Suppressor macrophage (primary cell): ENCODE data around the gene SIRT2.
"Not testable (repeated sequence)": the region's sequence is repeated elsewhere in the genome, so short reads cannot be mapped to it uniquely, and the experiment has no call there.

Source experiments
- DNase-seq, 4 experiments: peaks; one replicate each; pipeline ENCODE4 v3.0.0-alpha.2; 2020 to 2022

The SIRT2 gene

DNA sequence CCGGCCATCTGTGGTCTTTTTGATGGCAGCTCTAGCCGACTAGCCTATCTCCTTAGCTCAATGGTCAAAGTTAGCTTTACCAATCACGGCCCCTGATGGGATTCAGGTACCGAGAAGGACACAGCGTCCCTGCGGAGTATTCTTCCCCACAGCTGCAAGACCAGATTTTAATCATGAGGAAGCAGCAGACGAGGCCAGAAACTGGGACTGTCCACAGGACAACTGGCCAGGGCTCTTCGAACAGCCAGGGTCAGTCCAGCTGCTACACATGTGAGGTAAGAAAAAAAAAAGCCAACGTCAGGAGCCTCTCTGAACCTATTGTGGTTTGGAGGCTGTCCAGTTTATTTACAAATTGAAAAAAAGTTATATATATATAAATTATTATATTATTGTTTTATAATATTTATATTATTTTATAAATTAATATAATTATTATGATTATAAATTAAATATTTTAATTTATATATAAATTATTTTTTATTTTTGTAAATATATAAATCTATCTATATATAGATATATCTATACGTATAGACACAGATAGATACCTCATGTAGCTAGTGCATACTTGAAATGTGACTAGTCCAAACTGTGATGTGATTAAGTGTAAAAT, 32.1 kb downstream of the SIRT2 start:
- no peak for DNase-seq

DNA sequence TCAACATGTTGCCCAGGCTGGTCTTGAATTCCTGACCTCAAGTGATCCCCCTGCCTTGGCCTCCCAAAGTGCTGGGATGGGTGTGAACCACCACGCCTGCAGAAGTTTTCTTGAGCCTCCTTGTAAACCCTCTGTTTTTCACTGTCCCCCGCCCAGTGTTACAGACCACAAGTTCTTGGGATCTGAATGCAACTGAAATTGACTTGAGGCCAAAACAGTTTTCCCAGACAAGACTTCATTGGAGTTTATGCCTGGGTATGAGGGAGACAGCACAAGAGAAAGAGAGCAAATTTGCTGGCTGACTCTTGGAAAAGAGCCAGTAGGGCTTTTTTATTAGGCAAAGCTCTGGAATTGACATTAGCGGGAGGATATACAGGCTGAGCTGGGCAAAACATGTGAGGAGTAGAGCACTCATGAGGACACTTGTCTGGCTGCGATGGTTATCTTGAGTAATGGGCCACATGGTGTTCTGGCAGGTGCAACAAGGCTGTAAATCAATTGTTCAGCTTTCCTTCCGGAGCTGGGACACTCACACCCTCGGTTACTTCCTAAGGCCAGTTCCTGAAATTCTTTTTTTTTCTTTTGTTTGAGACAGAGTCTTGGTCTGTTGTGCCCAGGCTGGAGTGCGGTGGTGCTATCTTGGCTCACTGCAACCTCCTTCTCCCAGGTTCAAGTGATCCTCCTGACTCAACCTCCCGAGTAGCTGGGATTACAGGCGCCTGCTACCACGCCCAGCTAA, 36.9 kb downstream of the SIRT2 start:
- peak in 2 of 4 experiments; percentile 26 to 29 for DNase-seq

DNA sequence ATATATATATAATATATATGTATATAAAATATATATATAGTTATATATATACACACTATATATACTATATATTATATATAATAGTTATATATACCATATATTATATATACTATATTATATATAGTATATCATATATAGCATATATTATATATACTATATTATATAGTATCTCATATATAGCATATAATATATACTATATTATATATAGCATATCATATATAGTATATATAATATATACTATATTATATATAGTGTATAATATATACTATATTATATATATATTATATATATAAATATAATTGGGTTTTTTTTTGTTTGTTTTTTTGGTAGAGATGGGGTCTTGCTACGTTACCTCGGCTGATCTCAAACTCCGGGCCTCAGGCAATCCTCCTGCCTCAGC, 38.0 kb downstream of the SIRT2 start:
- DNase-seq = no peak

DNA sequence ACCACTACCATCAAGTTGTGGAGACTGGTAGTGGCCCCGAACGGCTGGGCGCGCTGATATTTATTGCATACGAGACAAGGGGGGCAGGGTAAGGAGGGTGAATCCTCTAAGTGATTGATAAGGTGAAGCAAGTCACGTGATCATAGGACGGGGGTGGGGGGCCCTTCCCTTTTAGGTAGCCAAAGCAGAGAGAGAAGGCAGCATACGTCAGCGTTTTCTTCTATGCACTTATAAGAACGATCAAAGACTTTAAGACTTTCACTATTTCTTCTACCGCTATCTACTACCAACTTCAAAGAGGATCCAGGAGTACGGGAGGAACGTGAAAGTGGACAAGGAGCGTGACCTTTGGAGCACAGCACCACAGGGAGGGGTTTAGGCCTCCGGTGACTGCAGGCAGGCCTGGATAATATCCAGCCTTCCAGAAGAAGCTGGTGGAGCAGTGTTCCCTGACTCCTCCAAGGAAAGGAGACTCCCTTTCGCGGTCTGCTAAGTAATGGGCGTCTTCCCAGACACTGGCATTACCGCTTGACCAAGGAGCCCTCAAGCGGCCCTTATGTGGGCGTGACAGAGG, 39.7 kb downstream of the SIRT2 start:
- not testable (repeated sequence) for DNase-seq

DNA sequence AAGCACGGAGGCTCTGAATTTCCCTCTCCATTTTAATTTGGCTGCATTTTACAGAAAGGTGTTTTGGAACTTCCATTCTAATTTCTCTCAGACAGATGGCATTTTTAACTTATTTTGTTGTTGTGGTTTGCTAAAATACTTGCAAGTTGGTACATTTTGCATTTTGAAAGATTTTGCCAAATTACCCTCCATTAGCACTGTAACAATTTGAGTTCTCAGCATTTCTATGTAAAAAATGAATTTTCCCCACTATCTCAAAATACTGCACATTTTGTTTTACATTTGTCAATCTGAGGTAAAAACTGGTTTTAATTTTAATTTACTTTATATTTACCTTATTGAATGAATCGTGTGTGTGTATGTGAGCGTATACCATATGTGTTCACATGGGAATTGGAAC, 42.6 kb downstream of the SIRT2 start:
- no peak for DNase-seq

DNA sequence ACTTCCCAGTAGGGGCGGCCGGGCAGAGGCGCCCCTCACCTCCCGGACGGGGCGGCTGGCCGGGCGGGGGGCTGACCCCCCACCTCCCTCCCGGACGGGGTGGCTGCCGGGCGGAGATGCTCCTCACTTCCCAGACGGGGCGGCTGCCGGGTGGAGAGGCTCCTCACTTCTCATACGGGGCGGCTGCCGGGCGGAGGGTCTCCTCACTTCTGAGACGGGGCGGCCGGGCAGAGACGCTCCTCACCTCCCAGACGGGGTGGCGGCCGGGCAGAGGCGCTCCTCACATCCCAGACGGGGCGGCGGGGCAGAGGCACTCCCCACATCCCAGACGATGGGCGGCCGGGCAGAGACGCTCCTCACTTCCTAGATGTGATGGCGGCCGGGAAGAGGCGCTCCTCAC, 43.7 kb downstream of the SIRT2 start:
- DNase-seq = not testable (repeated sequence)

DNA sequence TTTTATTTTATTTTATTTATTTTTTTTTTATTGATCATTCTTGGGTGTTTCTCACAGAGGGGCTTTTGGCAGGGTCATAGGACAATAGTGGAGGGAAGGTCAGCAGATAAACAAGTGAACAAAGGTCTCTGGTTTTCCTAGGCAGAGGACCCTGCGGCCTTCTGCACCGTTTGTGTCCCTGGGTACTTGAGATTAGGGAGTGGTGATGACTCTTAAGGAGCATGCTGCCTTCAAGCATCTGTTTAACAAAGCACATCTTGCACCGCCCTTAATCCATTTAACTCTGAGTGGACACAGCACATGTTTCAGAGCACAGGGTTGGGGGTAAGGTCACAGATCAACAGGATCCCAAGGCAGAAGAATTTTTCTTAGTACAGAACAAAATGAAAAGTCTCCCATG, 44.5 kb downstream of the SIRT2 start:
- DNase-seq = not testable (repeated sequence)

DNA sequence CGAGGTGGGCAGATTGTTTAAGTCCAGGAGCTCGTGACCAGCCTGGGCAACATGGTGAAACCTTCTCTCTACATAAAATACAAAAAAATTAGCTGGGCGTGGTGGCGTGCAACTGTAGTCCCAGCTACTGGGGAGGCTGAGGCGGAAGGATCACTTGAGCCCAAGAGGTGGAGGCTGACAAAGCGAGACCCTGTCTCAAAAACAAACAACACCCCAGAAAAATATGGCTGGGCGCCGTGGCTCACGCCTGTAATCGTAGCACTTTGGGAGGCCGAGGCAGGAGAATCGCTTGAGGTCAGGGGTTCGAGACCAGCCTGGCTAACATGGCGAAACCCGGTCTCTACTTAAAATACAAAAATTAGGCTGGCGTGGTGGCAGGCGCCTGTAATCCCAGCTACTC, 46.2 kb downstream of the SIRT2 start:
- DNase-seq = no peak

DNA sequence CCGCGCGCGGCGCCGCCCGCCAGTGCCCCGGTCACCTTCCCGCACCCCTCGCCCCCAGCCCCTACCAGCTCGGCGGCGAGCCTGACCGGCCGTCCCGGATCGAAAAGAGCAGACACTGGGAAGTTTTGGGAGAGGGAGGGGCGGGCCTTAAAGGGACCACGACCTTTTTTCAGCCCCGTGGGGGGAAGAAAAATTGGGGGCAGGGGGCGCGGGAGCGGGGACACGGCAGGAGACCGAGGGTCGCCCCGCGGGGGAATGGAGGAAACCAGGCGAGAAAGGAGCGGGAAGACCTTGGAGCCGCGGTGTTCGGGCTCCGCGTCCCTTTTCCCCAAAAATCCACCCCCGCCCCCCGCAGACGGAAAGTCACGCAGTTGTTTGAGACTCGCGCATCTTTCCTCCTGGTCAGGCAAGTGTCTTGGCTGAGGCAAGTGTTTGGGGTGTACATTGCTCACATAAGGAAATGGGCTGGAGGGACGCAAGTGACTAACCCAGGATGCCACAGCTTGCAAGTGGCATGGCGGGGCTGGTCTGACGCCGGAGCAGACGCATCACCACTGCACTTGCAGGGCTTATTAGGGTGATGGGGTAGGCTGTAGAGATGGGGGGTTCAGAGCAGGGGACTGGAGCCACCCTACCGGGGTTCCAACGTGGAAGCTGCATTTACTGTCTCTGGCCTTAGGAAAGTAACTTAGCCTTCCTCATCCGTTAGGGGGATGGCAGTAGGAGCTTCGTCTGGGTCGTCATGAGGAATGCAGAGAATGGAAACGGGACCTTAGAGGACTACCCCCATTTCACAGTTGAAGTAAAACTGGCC, 47.0 kb downstream of the SIRT2 start:
- peak; percentile 73 to 85 (median 80) for DNase-seq

DNA sequence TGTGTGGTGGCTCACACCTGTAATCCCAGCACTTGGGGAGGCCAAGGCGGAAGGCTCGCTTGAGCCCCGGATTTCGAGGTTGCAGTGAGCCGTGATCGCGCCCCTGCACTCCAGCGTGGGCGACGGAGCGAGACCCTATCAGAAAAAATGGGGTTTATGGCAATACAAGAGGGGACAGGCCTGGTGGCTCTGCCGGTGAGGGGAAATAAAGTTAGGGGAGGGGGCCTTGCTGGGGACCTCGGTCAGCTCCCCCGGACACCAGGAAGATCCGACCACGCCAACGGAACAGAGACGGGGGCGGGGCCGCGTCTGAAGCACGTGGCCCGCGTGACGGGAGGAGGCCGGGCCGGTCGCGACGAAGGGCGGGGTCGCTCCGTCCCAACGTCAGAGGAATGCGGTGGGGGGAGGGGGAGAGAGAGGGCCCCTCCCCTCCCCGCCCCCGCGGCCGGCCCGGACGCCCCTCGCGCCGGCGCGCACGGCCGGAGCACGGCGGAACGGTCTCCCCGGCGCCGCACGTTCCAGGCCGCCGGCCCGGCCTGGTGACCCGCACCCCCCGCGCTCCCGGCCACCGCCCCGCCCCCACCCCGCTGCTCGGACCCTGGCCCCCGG, 47.7 kb downstream of the SIRT2 start:
- DNase-seq = peak; percentile 97 to 100 (median 98)

DNA sequence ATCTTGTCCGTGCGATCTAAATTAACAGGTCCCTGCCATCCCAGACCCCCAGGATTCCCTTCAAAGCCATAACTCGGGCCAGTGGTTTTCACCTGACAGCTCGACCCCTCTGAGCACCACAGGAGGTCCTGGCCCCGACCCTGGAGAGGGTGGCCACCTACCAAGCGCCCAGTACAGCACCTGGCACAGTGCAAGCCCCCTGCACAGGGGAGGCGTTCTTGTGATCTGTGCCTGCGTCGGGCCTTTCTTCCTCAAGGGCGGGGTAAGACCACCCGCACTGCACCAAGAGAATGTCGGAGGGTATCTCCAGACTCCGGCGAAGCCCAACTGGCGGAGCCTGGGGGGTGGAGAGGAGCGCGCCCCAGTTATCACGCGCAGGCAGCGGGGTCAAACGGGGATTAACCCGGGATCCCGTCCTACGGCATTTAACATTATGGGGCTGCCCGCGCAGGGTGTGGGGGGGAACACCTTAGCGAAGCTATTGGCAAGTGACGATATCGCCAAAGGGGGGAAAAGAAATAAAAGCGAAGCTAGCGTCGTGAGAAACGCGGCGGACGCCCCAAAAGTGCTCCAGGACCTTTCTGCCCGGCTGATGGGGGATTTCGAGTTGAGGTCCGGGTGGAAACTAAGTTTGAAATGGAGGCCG, 48.3 kb downstream of the SIRT2 start:
- peak; percentile 42 to 58 (median 44) for DNase-seq

DNA sequence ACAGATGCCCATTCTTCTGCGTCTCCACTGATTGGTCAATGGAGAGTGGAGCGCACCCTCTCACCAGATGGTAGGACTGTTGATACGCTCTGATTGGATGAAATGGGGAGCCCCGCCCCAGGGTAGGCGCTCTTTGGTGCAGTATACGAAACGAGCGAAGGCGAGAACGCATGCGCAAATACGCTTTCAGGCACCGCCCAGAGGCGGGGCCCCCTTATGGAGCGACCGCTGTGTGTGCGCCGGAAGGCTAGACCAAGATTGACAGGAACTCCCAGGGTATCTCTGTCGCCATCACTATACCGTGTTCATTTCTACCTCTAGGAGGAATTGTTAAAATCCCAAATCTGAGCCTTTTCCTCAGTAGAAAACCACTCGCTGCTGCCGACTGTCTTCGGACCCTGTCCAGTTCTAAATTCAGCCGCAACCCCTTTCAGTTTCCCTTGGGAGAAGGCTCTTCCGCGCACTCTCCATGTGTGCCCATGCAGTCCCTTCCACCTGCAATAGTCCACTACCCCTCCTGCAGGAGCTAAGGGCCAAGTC, 48.9 kb downstream of the SIRT2 start:
- peak in 1 of 4 experiments; percentile 99 for DNase-seq

DNA sequence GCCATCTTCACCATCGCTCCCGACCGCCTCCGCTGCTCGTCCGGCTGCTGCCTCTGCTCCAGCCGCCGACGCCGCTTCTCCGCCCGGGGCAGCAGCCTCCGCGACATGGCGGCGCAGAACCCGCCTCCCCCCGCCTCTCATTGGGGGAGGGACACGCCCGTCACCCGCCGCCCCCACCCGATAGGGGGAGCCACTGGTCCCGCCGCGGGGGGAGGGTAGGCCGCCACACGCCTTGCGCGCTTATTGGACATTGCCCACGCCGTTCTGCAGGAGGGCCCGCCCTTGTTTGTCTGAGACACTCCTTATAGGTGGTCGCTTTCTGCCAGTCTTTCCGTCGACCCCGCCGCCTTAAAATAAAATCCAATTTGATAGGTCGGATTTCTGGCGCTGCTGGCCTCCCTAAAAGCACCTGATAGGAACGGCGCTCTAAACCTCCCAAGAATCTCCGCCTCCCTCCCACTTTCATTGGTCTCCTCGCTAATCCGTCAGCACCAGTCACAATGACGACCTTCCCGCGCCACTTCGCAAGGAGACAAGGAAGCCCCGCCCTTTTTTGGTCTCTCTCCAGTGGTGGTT, 49.5 kb downstream of the SIRT2 start, which contains the start of gene HNRNPL:
Gene HNRNPL, minus strand, starts transcription at position 127 of the 576 bp plus-strand sequence. Its CDS starts 20 bp downstream, at position 107.
- peak; percentile 100 for DNase-seq

DNA sequence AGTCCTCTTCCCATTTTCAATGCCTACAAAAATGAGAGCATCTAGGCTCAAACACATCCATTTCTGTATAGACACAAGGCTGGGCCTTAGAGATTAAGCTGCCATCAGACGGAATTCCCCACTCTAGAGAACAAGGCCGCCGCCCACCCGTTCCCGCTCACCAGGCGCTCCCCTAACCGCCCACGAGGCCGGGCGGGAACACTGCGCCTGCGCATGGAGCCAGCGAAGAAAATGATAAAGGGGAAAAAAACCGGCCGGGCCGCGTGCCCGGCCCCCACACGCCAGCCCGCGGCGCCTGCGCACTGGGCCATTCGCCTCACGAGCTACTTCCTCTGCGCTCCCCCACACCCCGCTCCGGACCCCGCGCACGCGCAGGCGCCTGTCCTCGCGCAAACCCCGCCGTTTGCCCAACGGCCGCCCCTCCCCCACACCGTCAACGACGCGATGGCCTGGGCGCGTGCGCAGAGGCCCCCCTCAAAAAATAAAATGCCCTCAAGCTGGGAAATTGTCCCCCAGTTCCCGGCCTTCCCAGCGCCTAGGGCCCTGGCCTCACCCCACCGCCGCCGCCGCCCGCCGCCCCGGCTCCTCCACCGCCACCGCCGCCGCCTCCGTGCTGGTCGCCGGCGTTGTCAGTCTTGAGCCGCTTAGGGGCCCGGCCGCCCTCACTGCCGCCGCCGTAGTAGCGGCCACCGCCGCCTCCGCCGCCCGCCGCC, 50.1 kb downstream of the SIRT2 start:
- peak; percentile 99 to 100 (median 100) for DNase-seq

DNA sequence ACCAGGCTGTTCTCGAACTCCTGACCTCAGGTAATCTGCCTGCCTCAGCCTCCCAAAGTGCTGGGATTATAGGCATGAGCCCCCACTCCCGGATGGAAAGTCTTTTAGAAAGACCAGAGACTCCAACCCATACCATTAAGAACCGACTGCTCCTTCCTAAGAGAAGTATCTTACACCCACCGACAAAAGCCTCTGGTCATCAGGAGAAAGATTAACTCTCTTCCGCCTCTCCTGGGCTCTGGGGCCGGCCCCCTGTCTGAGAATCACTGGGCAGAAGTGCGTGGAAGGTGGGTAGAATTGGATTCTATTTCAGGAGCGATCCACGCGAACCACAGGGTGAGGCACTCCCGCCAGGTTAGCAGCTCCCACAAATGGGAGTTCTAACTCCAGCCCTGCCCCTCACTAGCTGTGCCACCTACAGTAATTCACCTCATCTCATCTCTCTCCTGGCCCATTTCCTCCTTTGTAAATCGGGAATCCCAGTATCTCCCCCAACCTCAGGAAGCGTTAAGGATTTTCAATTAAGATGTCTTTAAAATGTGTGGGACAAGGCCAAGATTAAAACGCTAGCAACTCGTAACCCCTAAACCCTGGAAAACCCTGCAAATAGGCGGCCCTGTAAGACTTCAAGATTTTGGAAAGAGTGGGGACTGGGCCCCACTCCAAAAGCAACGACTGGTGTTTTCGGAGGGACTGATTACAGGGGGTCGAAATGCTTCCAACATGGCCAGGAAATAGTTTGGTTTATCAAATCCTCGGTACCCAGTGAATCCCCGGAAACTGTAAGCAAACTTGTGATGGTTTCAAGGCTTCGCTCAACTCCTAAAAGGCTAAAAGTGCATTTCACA, 50.9 kb downstream of the SIRT2 start:
- DNase-seq = no peak

DNA sequence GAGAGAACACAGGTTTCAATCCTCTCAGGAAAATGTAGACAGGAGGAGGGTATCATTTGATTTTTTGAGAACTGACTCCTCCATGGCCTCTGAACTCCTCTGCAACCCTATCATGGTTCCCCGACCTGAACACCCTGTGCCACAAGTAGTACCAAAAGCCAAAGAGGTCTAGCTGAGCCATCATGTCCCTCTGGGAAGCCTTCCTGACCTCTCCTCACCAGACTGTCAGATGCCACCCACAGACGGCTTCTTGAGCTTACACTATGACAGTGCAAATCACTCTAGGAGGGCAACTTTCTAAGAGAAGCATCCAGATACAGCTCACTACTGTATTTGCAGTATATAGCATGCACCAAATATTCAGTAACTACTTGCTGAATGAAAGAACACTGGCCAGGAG, 53.3 kb downstream of the SIRT2 start:
- no peak for DNase-seq

DNA sequence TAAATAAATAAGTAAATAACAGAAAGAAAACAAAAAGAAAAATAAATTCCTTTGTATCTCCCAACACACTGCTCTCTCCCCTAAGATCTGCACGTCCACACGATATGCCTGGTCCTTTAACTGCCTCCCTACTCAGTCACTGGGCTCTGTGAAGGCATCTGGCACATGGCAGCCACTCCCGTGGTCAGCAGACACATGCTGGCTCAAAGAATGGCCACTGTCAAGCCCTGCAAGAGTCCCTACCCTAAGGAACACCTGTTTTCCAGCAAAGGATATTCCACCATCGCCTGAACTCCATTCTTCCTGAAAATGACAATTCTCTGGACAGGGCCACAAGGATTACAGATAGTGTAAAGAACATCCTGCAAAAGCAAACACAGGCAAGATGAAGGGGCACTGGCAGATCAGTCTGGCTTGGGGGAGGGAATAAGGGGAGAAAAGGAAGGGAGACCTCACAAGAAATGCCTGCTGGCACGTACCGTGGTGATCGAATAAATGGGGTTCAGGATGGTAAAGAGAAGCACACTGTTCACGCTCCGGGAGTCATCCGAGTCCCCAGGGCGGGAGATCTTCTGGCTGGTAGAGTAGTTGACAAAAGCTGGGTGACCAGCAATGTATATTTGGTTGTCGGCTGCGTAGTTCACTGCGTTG, 53.9 kb downstream of the SIRT2 start:
- no peak for DNase-seq

DNA sequence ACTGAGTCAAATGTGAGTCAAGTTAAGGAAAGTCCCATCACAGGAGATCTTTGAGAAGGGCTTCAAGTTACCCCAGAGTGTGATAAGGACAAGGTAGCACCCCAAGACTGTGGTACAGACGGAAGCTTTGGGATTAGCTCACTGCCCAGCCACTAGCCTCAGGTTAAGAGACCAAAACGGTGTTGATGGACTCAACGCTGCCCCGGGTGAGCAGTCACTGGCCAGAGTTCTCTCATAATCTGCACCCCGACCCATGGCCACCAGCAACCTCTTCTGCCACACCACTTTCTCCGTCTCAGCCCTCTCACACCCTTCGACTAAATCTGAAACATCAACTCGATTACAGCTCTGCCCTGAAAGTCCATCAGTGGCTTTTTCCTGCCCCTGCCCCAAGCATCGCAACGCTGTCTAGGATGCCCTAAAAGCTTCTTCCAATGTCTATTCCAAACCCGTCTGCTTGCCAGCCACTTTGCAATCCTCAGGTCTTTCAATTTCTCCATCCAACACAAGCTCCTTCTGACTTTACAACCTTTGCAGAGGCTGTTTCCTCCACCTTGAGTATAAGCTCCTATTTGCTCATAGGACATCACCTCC, 55.2 kb downstream of the SIRT2 start:
- DNase-seq = no peak
